GM12878 (cell line): ENCODE measurements around the gene TTYH1. TPM values are rescaled to one million over a fixed set of nuclear protein-coding genes. Genes with fewer than 3 reads are reported as not detected.
A peak's percentile ranks its signal among the peaks of the same experiment; 100 is the strongest.

Source experiments
- BACH1 ChIP-seq: fragments of 450-650 bp; IDR thresholded peaks from 2 replicates; pipeline ENCODE4 v1.6.1; 2017; ENCODE audit warnings: mild to moderate bottlenecking, borderline replicate concordance
- CBFB ChIP-seq: IDR thresholded peaks from 2 replicates; pipeline ENCODE4 v1.6.1; 2016; ENCODE audit warnings: antibody characterized with exemption, low read depth
- CBX5 ChIP-seq: sonication (generic); IDR thresholded peaks from 2 replicates; pipeline ENCODE4 v1.6.1; 2016; ENCODE audit warnings: low read depth, moderate library complexity, mild to moderate bottlenecking, inconsistent platforms
- CHD1 ChIP-seq: IDR thresholded peaks from 2 replicates; pipeline ENCODE4 v1.6.1; 2012; ENCODE audit warnings: low read depth, low read length, improper control_type of control experiment
- KAT2A ChIP-seq: conservative IDR thresholded peaks from 2 replicates; pipeline ENCODE4 v1.6.1; 2011; ENCODE audit warnings: low read depth, low read length; ENCODE audit not compliant: control insufficient read depth
- MEF2A ChIP-seq: IDR thresholded peaks from 2 replicates; pipeline ENCODE4 v1.6.1; 2011; ENCODE audit warnings: low read depth, mild to moderate bottlenecking, low read length, moderate library complexity; ENCODE audit not compliant: insufficient read depth
- NFYA ChIP-seq: IDR thresholded peaks from 2 replicates; pipeline ENCODE4 v1.6.1; 2011; ENCODE audit warnings: low read depth, mild to moderate bottlenecking, low read length, improper control_type of control experiment, borderline replicate concordance
- NRF1 ChIP-seq: conservative IDR thresholded peaks from 2 replicates; pipeline ENCODE4 v1.6.1; 2011; ENCODE audit warnings: mild to moderate bottlenecking, low read depth, low read length, improper control_type of control experiment
- PML ChIP-seq: IDR thresholded peaks from 2 replicates; pipeline ENCODE4 v1.6.1; 2012; ENCODE audit warnings: low read length, inconsistent platforms
- RUNX3 ChIP-seq: IDR thresholded peaks from 2 replicates; pipeline ENCODE4 v1.6.1; 2012; ENCODE audit warnings: low read length, inconsistent platforms
- SMAD5 ChIP-seq: IDR thresholded peaks from 2 replicates; pipeline ENCODE4 v1.6.1; 2016; ENCODE audit warnings: antibody characterized with exemption, low read depth
- SMC3 ChIP-seq: IDR thresholded peaks from 2 replicates; pipeline ENCODE4 v1.6.1; 2011; ENCODE audit warnings: low read length, improper control_type of control experiment, borderline replicate concordance
- SREBF2 ChIP-seq: IDR thresholded peaks from 2 replicates; pipeline ENCODE4 v1.6.1; 2012; ENCODE audit warnings: mild to moderate bottlenecking, low read length
- SUZ12 ChIP-seq: fragments of 200-600 bp; sonication (generic); IDR thresholded peaks from one replicate; pipeline ENCODE4 v1.6.1; 2018; ENCODE audit warnings: antibody characterized with exemption, mild to moderate bottlenecking; ENCODE audit not compliant: unreplicated experiment
- TCF3 ChIP-seq: IDR thresholded peaks from 2 replicates; pipeline ENCODE4 v1.6.1; 2012; ENCODE audit warnings: low read depth, mild to moderate bottlenecking, low read length, borderline replicate concordance; ENCODE audit not compliant: insufficient read depth
- polyA plus RNA-seq, 11 experiments: library from polyadenylated mRNA; depleted of rRNA in 4 of 11; unstranded in 6 of 11; stranded (reverse) in 5 of 11; fragments of >200 nt; fragmentation: Nextera tagmentation in 4 of 11; fragmentation: Illumina TruSeq in 1 of 11; extraction: Ambion mirVana in 4 of 11; extraction: Trizol in 1 of 11; gene quantifications; 1 replicate in 1 of 11; 2 replicates in 10 of 11; pipeline versions ENCODE4 v1.2.1 to v1.2.3, GENCODE V29; 2011 to 2016; ENCODE audit warnings: inconsistent platforms in 2 of 11, missing spikeins in 2 of 11, low read depth in 1 of 11
- total RNA-seq, 4 experiments: library from RNA; depleted of rRNA in 3 of 4; stranded (reverse); fragments of >200 nt in 3 of 4; fragmentation: Illumina TruSeq in 1 of 4; extraction: Trizol in 1 of 4; gene quantifications; 2 replicates each; pipeline versions ENCODE4 v1.2.1 to v1.2.3, GENCODE V29; 2013 to 2021
- TF ChIP-seq, protein P1 (sequence below): IDR thresholded peaks from 2 replicates; pipeline ENCODE4 v1.6.1; 2011; ENCODE audit warnings: borderline replicate concordance, low read depth, mild to moderate bottlenecking, moderate library complexity, mixed read lengths, low read length; ENCODE audit not compliant: insufficient read depth; ENCODE audit errors: extremely low read length
- TF ChIP-seq, protein P2 (sequence below): IDR thresholded peaks from 2 replicates; pipeline ENCODE4 v1.6.1; 2011; ENCODE audit warnings: low read depth, mild to moderate bottlenecking, low read length, moderate library complexity, borderline replicate concordance; ENCODE audit errors: extremely low read depth
- TF ChIP-seq, protein P3 (sequence below): fragments of 450-650 bp; IDR thresholded peaks from 2 replicates; pipeline ENCODE4 v1.6.1; 2018; ENCODE audit warnings: mild to moderate bottlenecking, low read depth, moderate library complexity; ENCODE audit not compliant: partially characterized antibody
- TF ChIP-seq, protein P4 (sequence below): fragments of 450-650 bp; IDR thresholded peaks from 2 replicates; pipeline ENCODE4 v1.6.1; 2016; ENCODE audit warnings: mild to moderate bottlenecking
- TF ChIP-seq, protein P5 (sequence below): IDR thresholded peaks from 2 replicates; pipeline ENCODE4 v1.6.1; 2012; ENCODE audit warnings: mild to moderate bottlenecking, low read depth, low read length
- TF ChIP-seq, protein P6 (sequence below): fragments of 450-650 bp; IDR thresholded peaks from 2 replicates; pipeline ENCODE4 v1.6.1; 2016; ENCODE audit warnings: mild to moderate bottlenecking

Gene TTYH1
- total and polyA plus RNA-seq, 10 of the 15 experiments (the other 5 are each of a cell fraction or from before 2014, with no cell fraction given): 0.01 to 0.36 (median 0.09) TPM; not detected in 3

DNA sequence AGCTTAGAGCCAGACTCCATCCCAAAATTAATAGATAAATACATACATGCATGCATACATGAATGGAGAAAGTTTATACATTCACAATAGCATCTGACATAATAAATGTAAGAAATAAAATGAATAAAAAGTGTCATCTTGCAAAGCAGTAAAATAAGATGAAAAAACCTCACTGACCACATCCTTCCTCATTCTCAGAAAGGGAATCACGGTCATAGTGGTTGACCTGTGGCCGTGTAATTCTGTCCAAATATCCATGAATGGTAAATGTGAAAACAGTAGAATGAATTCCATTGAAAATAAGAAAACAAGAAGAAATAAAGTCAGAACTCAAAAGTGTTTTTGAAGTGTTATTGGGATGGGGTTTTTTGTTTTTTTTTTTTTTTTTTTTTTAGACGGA is 67.6 kb downstream of the TTYH1 start (continued):
- no peak for TF ChIP-seq KAT2A
- TF ChIP-seq BACH1: no peak
- TF ChIP-seq, protein P1, sequence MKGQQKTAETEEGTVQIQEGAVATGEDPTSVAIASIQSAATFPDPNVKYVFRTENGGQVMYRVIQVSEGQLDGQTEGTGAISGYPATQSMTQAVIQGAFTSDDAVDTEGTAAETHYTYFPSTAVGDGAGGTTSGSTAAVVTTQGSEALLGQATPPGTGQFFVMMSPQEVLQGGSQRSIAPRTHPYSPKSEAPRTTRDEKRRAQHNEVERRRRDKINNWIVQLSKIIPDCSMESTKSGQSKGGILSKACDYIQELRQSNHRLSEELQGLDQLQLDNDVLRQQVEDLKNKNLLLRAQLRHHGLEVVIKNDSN: no peak
- TF ChIP-seq, protein P2, sequence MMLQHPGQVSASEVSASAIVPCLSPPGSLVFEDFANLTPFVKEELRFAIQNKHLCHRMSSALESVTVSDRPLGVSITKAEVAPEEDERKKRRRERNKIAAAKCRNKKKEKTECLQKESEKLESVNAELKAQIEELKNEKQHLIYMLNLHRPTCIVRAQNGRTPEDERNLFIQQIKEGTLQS: no peak
- no peak for TF ChIP-seq TCF3
- 0 out of 2 replicates have a peak, but pooled peaks have one; percentile 46 for TF ChIP-seq MEF2A
- peak; percentile 35; the same call in 1 of the 2 replicates for TF ChIP-seq CBFB
- TF ChIP-seq SMAD5: no peak
- TF ChIP-seq, protein P3, sequence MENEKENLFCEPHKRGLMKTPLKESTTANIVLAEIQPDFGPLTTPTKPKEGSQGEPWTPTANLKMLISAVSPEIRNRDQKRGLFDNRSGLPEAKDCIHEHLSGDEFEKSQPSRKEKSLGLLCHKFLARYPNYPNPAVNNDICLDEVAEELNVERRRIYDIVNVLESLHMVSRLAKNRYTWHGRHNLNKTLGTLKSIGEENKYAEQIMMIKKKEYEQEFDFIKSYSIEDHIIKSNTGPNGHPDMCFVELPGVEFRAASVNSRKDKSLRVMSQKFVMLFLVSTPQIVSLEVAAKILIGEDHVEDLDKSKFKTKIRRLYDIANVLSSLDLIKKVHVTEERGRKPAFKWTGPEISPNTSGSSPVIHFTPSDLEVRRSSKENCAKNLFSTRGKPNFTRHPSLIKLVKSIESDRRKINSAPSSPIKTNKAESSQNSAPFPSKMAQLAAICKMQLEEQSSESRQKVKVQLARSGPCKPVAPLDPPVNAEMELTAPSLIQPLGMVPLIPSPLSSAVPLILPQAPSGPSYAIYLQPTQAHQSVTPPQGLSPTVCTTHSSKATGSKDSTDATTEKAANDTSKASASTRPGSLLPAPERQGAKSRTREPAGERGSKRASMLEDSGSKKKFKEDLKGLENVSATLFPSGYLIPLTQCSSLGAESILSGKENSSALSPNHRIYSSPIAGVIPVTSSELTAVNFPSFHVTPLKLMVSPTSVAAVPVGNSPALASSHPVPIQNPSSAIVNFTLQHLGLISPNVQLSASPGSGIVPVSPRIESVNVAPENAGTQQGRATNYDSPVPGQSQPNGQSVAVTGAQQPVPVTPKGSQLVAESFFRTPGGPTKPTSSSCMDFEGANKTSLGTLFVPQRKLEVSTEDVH: no peak
- peak; percentile 95 for TF ChIP-seq RUNX3
- TF ChIP-seq CHD1: no peak
- no peak for TF ChIP-seq SREBF2
- no peak for TF ChIP-seq PML
- no peak for TF ChIP-seq SMC3
- TF ChIP-seq SUZ12: no peak
- TF ChIP-seq CBX5: no peak
- TF ChIP-seq NFYA: no peak
- TF ChIP-seq, protein P4, sequence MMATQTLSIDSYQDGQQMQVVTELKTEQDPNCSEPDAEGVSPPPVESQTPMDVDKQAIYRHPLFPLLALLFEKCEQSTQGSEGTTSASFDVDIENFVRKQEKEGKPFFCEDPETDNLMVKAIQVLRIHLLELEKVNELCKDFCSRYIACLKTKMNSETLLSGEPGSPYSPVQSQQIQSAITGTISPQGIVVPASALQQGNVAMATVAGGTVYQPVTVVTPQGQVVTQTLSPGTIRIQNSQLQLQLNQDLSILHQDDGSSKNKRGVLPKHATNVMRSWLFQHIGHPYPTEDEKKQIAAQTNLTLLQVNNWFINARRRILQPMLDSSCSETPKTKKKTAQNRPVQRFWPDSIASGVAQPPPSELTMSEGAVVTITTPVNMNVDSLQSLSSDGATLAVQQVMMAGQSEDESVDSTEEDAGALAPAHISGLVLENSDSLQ: no peak
- TF ChIP-seq, protein P5, sequence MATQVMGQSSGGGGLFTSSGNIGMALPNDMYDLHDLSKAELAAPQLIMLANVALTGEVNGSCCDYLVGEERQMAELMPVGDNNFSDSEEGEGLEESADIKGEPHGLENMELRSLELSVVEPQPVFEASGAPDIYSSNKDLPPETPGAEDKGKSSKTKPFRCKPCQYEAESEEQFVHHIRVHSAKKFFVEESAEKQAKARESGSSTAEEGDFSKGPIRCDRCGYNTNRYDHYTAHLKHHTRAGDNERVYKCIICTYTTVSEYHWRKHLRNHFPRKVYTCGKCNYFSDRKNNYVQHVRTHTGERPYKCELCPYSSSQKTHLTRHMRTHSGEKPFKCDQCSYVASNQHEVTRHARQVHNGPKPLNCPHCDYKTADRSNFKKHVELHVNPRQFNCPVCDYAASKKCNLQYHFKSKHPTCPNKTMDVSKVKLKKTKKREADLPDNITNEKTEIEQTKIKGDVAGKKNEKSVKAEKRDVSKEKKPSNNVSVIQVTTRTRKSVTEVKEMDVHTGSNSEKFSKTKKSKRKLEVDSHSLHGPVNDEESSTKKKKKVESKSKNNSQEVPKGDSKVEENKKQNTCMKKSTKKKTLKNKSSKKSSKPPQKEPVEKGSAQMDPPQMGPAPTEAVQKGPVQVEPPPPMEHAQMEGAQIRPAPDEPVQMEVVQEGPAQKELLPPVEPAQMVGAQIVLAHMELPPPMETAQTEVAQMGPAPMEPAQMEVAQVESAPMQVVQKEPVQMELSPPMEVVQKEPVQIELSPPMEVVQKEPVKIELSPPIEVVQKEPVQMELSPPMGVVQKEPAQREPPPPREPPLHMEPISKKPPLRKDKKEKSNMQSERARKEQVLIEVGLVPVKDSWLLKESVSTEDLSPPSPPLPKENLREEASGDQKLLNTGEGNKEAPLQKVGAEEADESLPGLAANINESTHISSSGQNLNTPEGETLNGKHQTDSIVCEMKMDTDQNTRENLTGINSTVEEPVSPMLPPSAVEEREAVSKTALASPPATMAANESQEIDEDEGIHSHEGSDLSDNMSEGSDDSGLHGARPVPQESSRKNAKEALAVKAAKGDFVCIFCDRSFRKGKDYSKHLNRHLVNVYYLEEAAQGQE: no peak
- TF ChIP-seq NRF1: no peak
- TF ChIP-seq, protein P6, sequence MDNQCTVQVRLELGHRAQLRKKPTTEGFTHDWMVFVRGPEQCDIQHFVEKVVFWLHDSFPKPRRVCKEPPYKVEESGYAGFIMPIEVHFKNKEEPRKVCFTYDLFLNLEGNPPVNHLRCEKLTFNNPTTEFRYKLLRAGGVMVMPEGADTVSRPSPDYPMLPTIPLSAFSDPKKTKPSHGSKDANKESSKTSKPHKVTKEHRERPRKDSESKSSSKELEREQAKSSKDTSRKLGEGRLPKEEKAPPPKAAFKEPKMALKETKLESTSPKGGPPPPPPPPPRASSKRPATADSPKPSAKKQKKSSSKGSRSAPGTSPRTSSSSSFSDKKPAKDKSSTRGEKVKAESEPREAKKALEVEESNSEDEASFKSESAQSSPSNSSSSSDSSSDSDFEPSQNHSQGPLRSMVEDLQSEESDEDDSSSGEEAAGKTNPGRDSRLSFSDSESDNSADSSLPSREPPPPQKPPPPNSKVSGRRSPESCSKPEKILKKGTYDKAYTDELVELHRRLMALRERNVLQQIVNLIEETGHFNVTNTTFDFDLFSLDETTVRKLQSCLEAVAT: no peak
